H1 (cell line): ENCODE data around the gene HID1. TPM values are rescaled to one million over a fixed set of nuclear protein-coding genes. Genes with fewer than 3 reads are reported as not detected.

Experiments used
- NANOG ChIP-seq: IDR thresholded peaks from 2 replicates; pipeline ENCODE4 v1.6.1; 2011; ENCODE audit warnings: low read length, low read depth, mild to moderate bottlenecking, inconsistent platforms; ENCODE audit not compliant: insufficient read depth, poor library complexity, severe bottlenecking
- polyA plus RNA-seq, 7 experiments: library from polyadenylated mRNA; depleted of rRNA in 3 of 7; stranded (reverse) in 5 of 7; unstranded in 2 of 7; fragments of >200 nt in 5 of 7; fragments of 200-250 nt in 2 of 7; gene quantifications; 1 replicate in 5 of 7; 2 replicates in 1 of 7; 4 replicates in 1 of 7; pipeline versions ENCODE4 v1.2.1 to v1.2.3, GENCODE V29; 2011 to 2013; ENCODE audit warnings: missing spikeins in 2 of 7, mixed read lengths in 2 of 7
- total RNA-seq: library from RNA; stranded (reverse); fragmentation: NEBNext Ultra II Directional; extraction: Animal tissue kit (Norgen Biotek cat#: 25700); gene quantifications from 2 replicates; pipeline ENCODE4 v1.2.1, GENCODE V29; 2021

Gene HID1
- total and polyA plus RNA-seq, 2 of the 8 experiments (the other 6 are each of a cell fraction or from before 2014, with no cell fraction given), result 15.1 to 25.9 TPM

DNA sequence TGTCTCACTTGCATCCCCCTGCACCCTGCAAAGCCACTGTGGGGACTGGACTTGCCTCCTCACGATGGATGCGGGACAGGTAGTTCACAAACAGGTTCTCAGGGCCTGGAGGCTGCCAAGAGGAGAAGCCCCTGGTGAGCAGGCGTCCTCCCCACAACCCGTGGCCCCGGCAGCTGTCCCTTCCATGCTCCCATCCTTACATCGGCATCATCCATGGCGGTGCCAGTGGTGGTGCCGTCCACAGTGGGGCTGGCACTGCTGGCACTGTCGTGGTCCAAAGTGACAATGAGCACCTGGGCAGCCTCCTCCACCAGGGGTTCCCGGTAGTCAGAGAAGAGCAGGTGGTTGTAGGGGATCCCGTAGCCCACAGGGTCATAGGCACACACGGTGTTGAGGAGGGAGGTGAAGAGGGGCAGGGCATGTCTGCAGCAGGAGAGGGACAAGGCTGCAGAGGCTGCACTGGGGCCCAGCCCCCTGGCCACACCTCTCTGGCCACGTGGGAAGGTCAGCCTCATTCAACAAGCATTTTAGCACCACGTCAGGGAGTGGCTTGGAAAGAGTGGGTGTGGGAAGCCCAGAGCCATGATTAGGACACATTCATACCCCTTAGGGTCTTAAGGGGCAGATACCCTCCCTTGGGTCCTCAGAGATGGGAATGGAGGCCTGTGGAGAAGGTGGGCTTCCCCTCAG is 12.6 kb downstream of the HID1 start (continued):
- no peak for TF ChIP-seq NANOG
